Mesenchymal stem cell (in vitro differentiated cells and primary cell): ENCODE results near the gene OPTC.

Experiments
- DNase-seq: peaks from one replicate; pipeline ENCODE4 v3.0.0-alpha.2; 2013
- H2AFZ ChIP-seq: one replicate; pipeline ENCODE4 v1.6.1; 2013; ENCODE audit warnings: low read depth, mild to moderate bottlenecking, control low read depth, inconsistent platforms, low read length, moderate library complexity
- H2AK5ac ChIP-seq: 2 replicates; pipeline ENCODE4 v1.6.1; 2013; ENCODE audit warnings: low read length, moderate library complexity, mild to moderate bottlenecking, inconsistent platforms; ENCODE audit not compliant: severe bottlenecking
- H2BK120ac ChIP-seq: one replicate; pipeline ENCODE4 v1.6.1; 2013; ENCODE audit warnings: low read depth, mild to moderate bottlenecking, inconsistent platforms, low read length, moderate library complexity
- H2BK12ac ChIP-seq, 2 experiments: one replicate each; pipeline ENCODE4 v1.6.1; 2013; ENCODE audit warnings: inconsistent platforms in 2 of 2, low read length in 2 of 2, mild to moderate bottlenecking in 2 of 2, moderate library complexity in 2 of 2, control low read depth in 1 of 2
- H2BK15ac ChIP-seq: one replicate; pipeline ENCODE4 v1.6.1; 2013; ENCODE audit warnings: mild to moderate bottlenecking, low read depth, inconsistent platforms; ENCODE audit not compliant: poor library complexity, severe bottlenecking
- H2BK5ac ChIP-seq: 2 replicates; pipeline ENCODE4 v1.6.1; 2013; ENCODE audit warnings: low read depth, mild to moderate bottlenecking, low read length, control low read depth, inconsistent platforms; ENCODE audit not compliant: poor library complexity, severe bottlenecking
- H3K14ac ChIP-seq, 2 experiments: one replicate each; pipeline ENCODE4 v1.6.1; 2013; ENCODE audit warnings: inconsistent platforms in 2 of 2, low read length in 2 of 2, control low read depth in 1 of 2, mild to moderate bottlenecking in 1 of 2, moderate library complexity in 1 of 2
- H3K18ac ChIP-seq, 2 experiments: one replicate each; pipeline ENCODE4 v1.6.1; 2013; ENCODE audit warnings: inconsistent platforms in 2 of 2, low read length in 2 of 2, control low read depth in 1 of 2, low read depth in 1 of 2, mild to moderate bottlenecking in 1 of 2
- H3K23ac ChIP-seq, 2 experiments: one replicate each; pipeline ENCODE4 v1.6.1; 2013; ENCODE audit warnings: inconsistent platforms in 2 of 2, low read length in 2 of 2, mild to moderate bottlenecking in 2 of 2, moderate library complexity in 2 of 2, control low read depth in 1 of 2
- H3K27ac ChIP-seq: 2 replicates; pipeline ENCODE4 v1.5.1; 2013; ENCODE audit warnings: mild to moderate bottlenecking, moderate library complexity, low read length, control low read depth, inconsistent platforms; ENCODE audit not compliant: poor library complexity, severe bottlenecking
- H3K27me3 ChIP-seq, 2 experiments: 2 replicates each; pipeline versions ENCODE4 v1.6.1 to v1.7.0; 2013; ENCODE audit warnings: low read length in 2 of 2, mild to moderate bottlenecking in 2 of 2, moderate library complexity in 2 of 2, control low read depth in 1 of 2, inconsistent platforms in 1 of 2; ENCODE audit not compliant: control insufficient read depth in 1 of 2, insufficient read depth in 1 of 2
- H3K36me3 ChIP-seq, 2 experiments: 2 replicates each; pipeline versions ENCODE4 v1.6.1 to v1.7.0; 2013; ENCODE audit warnings: low read length in 2 of 2, control low read depth in 1 of 2, inconsistent platforms in 1 of 2, low read depth in 1 of 2, mild to moderate bottlenecking in 1 of 2; ENCODE audit not compliant: insufficient read depth in 2 of 2, control insufficient read depth in 1 of 2
- H3K4ac ChIP-seq, 2 experiments: one replicate each; pipeline ENCODE4 v1.6.1; 2013; ENCODE audit warnings: inconsistent platforms in 2 of 2, low read length in 2 of 2, mild to moderate bottlenecking in 2 of 2, moderate library complexity in 2 of 2, control low read depth in 1 of 2, low read depth in 1 of 2
- H3K4me1 ChIP-seq: 2 replicates; pipeline ENCODE4 v1.6.1; 2013; ENCODE audit warnings: low read depth, low read length, control low read depth; ENCODE audit not compliant: control insufficient read depth, insufficient read depth
- H3K4me2 ChIP-seq: 2 replicates; pipeline ENCODE4 v1.6.1; 2013; ENCODE audit warnings: low read length, mild to moderate bottlenecking, inconsistent platforms; ENCODE audit not compliant: poor library complexity, severe bottlenecking
- H3K4me3 ChIP-seq, 2 experiments: 2 replicates each; pipeline versions ENCODE4 v1.5.1 to v1.7.0; 2013; ENCODE audit warnings: low read length in 2 of 2, mild to moderate bottlenecking in 2 of 2, control low read depth in 1 of 2, low read depth in 1 of 2; ENCODE audit not compliant: insufficient read depth in 1 of 2
- H3K79me1 ChIP-seq: replicated peaks from 2 replicates; pipeline ENCODE4 v1.6.1; 2013; ENCODE audit warnings: mild to moderate bottlenecking, control low read depth, low read length, inconsistent platforms; ENCODE audit not compliant: poor library complexity, severe bottlenecking
- H3K9ac ChIP-seq: 2 replicates; pipeline ENCODE4 v1.7.0; 2013; ENCODE audit warnings: mild to moderate bottlenecking, low read length, moderate library complexity
- H3K9me3 ChIP-seq: 2 replicates; pipeline ENCODE4 v1.7.0; 2013; ENCODE audit warnings: mild to moderate bottlenecking, low read length; ENCODE audit not compliant: control insufficient read depth
- H4K8ac ChIP-seq: one replicate; pipeline ENCODE4 v1.6.1; 2013; ENCODE audit warnings: inconsistent platforms, mild to moderate bottlenecking, low read length, moderate library complexity
- H4K91ac ChIP-seq: one replicate; pipeline ENCODE4 v1.6.1; 2013; ENCODE audit warnings: mild to moderate bottlenecking, low read length, inconsistent platforms
- WGBS: methylation state at CpG from one replicate; pipeline ENCODE4 v1.1.7; 2013; ENCODE audit warnings: mixed read lengths; 5-methylcytosine and 5-hydroxymethylcytosine counted together

The OPTC gene

DNA sequence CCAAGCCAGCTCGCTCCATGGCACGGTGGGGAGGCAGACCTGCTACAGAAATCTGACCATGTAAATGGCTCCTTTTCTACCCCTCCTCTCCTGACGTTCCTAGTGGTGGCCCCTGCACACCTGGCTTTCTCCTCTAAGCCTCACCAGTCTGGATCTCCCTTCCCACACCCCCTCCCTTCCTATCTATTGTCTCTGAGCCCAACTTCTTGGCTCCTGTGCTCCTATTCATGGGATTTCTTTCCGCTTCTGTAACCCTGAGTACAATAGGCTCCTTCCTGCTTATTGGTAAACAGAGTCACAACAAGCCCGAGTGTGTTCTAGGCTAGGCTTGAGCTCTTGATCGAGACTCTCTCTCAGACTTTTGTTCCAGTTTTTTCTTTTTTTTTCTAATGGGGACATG, 17.6 kb downstream of the OPTC start:
- Histone ChIP-seq H2BK5ac (no peak overlapping the region), H3K9ac (no peak overlapping the region), H2BK15ac (peak overlapping the region; percentile 1), H3K4me2 (no peak overlapping the region), H3K79me1 (no peaks in the 10 kb centered on the region), H2BK120ac (peak overlapping the region; percentile 34), H2AK5ac (peak overlapping the region; percentile 23), H3K4me3 (no peak overlapping the region), H4K91ac (no peak overlapping the region), H3K23ac (no peak overlapping the region), H3K4ac (no peak overlapping the region), H3K27me3 (no peaks in the 10 kb centered on the region), H3K18ac (peak overlapping the region in 1 of 2 experiments; percentile 42), H2BK12ac (peak overlapping the region; percentile 6 to 17), H3K27ac (no peak overlapping the region), H3K9me3 (no peaks in the 10 kb centered on the region), H3K14ac (peak overlapping the region in 1 of 2 experiments; percentile 18), H3K4me1 (peaks cover 32% of the 10 kb centered on the region), H3K36me3 (no peaks in the 10 kb centered on the region), H2AFZ (no peak overlapping the region), H4K8ac (no peak overlapping the region)
- no peak for DNase-seq
- 93% methylated on average over 6 of the region's 6 CpGs for WGBS

DNA sequence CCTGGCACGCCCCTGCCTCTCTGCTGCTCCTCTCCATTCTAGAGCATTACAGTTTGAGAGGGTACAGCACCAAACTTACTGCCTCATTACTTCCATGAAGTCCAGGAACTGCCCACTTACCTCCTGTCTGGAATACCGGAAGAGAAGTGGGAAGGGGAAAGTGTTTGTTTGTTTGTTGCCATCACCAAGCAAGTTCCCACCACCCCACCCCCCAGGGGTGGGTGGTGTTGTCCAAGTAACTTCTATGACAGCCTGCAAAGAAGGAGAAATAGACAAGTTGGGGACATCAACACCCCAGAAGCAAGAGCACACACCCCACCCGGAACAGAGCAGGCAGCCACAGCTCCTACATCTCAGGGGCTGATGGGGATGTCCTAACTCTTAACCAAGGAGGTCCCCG, 18.0 kb downstream of the OPTC start:
- no peak overlapping the region for H3K4me2 ChIP-seq
- peak overlapping the region; percentile 30 for H4K91ac ChIP-seq
- peak overlapping the region; percentile 67 for H3K27ac ChIP-seq
- WGBS: 92% methylated on average over 3 of the region's 4 CpGs
- no peaks in the 10 kb centered on the region for H3K36me3 ChIP-seq
- H3K27me3 ChIP-seq: no peaks in the 10 kb centered on the region
- peak overlapping the region; percentile 74 for H2AK5ac ChIP-seq
- peak overlapping the region; percentile 85 for H3K9ac ChIP-seq
- H3K4me1 ChIP-seq: peaks cover 32% of the 10 kb centered on the region
- H3K23ac ChIP-seq: no peak overlapping the region
- H3K18ac ChIP-seq: peak overlapping the region; percentile 41 to 61
- H3K4me3 ChIP-seq: no peak overlapping the region
- no peak overlapping the region for H4K8ac ChIP-seq
- DNase-seq: peak; percentile 46
- no peaks in the 10 kb centered on the region for H3K79me1 ChIP-seq
- H3K14ac ChIP-seq: no peak overlapping the region
- H3K4ac ChIP-seq: peak overlapping the region; percentile 60 to 75
- no peak overlapping the region for H2AFZ ChIP-seq
- peak overlapping the region; percentile 6 to 89 for H2BK12ac ChIP-seq
- no peaks in the 10 kb centered on the region for H3K9me3 ChIP-seq
- H2BK5ac ChIP-seq: no peak overlapping the region
- peak overlapping the region; percentile 1 for H2BK15ac ChIP-seq
- H2BK120ac ChIP-seq: peak overlapping the region; percentile 34

DNA sequence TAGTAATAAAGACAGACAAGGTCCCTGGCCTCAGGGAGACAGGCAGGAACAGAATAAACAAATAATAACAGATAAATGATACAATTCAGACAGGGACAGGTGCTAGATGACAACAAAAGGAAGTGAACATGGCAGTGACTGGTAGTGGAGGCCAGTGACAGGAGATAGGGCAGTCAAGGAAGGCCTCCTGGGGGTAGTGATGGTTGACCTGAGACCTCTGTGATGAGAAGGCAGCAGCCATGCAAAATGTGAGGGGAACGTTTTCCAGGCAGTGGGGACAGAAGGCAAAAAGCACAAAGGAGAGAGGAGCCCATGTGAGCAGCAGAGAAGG, 18.5 kb downstream of the OPTC start:
- Histone ChIP-seq H3K18ac (peak overlapping the region; percentile 1 to 96), H3K36me3 (no peaks in the 10 kb centered on the region), H3K27ac (peak overlapping the region; percentile 67), H3K79me1 (no peaks in the 10 kb centered on the region), H3K23ac (no peak overlapping the region), H2BK5ac (no peak overlapping the region), H3K27me3 (no peaks in the 10 kb centered on the region), H4K91ac (peak overlapping the region; percentile 5), H2BK120ac (no peak overlapping the region), H2BK15ac (peak overlapping the region; percentile 38), H2AK5ac (no peak overlapping the region), H3K4ac (peak overlapping the region in 1 of 2 experiments; percentile 88), H3K4me2 (peak overlapping the region; percentile 24), H4K8ac (peak overlapping the region; percentile 10), H3K9ac (peak overlapping the region; percentile 85), H3K9me3 (no peaks in the 10 kb centered on the region), H3K14ac (peak overlapping the region in 1 of 2 experiments; percentile 89), H3K4me1 (peaks cover 28% of the 10 kb centered on the region), H2BK12ac (peak overlapping the region; percentile 6 to 93), H2AFZ (no peak overlapping the region), H3K4me3 (peak overlapping the region in 1 of 2 experiments; percentile 36)
- DNase-seq: no peak
- WGBS: 0% methylated on average over 1 of the region's 1 CpG

GRCh38 chr1:203512848-203513584, 19.1 kb downstream of the OPTC start:
- no peaks in the 10 kb centered on the region for H3K79me1 ChIP-seq
- H3K27me3 ChIP-seq: no peaks in the 10 kb centered on the region
- H2AFZ ChIP-seq: no peak overlapping the region
- peak overlapping the region; percentile 3 for H2BK5ac ChIP-seq
- peak overlapping the region; percentile 16 to 88 for H3K4ac ChIP-seq
- peak overlapping the region; percentile 12 for H2BK120ac ChIP-seq
- H3K9me3 ChIP-seq: no peaks in the 10 kb centered on the region
- peak overlapping the region; percentile 7 to 96 for H3K18ac ChIP-seq
- H3K4me3 ChIP-seq: peak overlapping the region in 1 of 2 experiments; percentile 36
- peaks cover 28% of the 10 kb centered on the region for H3K4me1 ChIP-seq
- peak overlapping the region; percentile 55 for H2BK15ac ChIP-seq
- peak overlapping the region; percentile 12 for H2AK5ac ChIP-seq
- peak overlapping the region; percentile 64 for H4K8ac ChIP-seq
- no peaks in the 10 kb centered on the region for H3K36me3 ChIP-seq
- H3K27ac ChIP-seq: peak overlapping the region; percentile 67
- H2BK12ac ChIP-seq: peak overlapping the region; percentile 78 to 93
- peak overlapping the region; percentile 31 for H4K91ac ChIP-seq
- no peak overlapping the region for H3K23ac ChIP-seq
- peak overlapping the region; percentile 85 for H3K9ac ChIP-seq
- peak overlapping the region in 1 of 2 experiments; percentile 89 for H3K14ac ChIP-seq
- 6% methylated on average over 7 of the region's 10 CpGs for WGBS
- peak; percentile 98 for DNase-seq
- peak overlapping the region; percentile 24 for H3K4me2 ChIP-seq
